RWPE2 (cell line): Measurements from ENCODE around the gene RPL18A.
A peak's percentile ranks its signal among the peaks of the same experiment; 100 is the strongest.

Source experiments
- ATAC-seq: fragments of 200-7000 bp; cut with Tn5 transposase; 3 replicates; pipeline ENCODE4 v1.9.1; 2021; ENCODE audit warnings: low read depth
- DNase-seq: peaks from one replicate; pipeline ENCODE4 v3.0.0-alpha.2; 2020; ENCODE audit warnings: low spot score
- H3K27ac ChIP-seq: fragments of 450-650 bp; 2 replicates; pipeline ENCODE4 v1.5.1; 2017; ENCODE audit warnings: mild to moderate bottlenecking; ENCODE audit not compliant: poor library complexity, severe bottlenecking
- H3K27me3 ChIP-seq: fragments of 250-450 bp; sonication (Bioruptor Pico); 2 replicates; pipeline ENCODE4 v1.5.1; 2021; ENCODE audit warnings: mild to moderate bottlenecking, moderate library complexity; ENCODE audit not compliant: insufficient read depth, poor library complexity, severe bottlenecking
- H3K36me3 ChIP-seq: fragments of 250-450 bp; sonication (Bioruptor Pico); 2 replicates; pipeline ENCODE4 v1.5.1; 2020; ENCODE audit warnings: low read depth, mild to moderate bottlenecking, moderate library complexity
- H3K4me1 ChIP-seq: fragments of 250-450 bp; sonication (Bioruptor Pico); 2 replicates; pipeline ENCODE4 v1.5.1; 2021; ENCODE audit warnings: mild to moderate bottlenecking, moderate library complexity; ENCODE audit not compliant: insufficient read depth, poor library complexity, severe bottlenecking
- H3K4me3 ChIP-seq: fragments of 250-450 bp; sonication (Bioruptor Pico); 2 replicates; pipeline ENCODE4 v1.5.1; 2021; ENCODE audit warnings: mild to moderate bottlenecking, moderate library complexity; ENCODE audit not compliant: severe bottlenecking
- H3K9me3 ChIP-seq: fragments of 250-450 bp; sonication (Bioruptor Pico); 2 replicates; pipeline ENCODE4 v1.5.1; 2021; ENCODE audit warnings: mild to moderate bottlenecking, moderate library complexity; ENCODE audit not compliant: severe bottlenecking
- CTCF ChIP-seq: fragments of 450-650 bp; IDR thresholded peaks from one replicate; pipeline ENCODE4 v1.5.1; 2017; ENCODE audit warnings: mild to moderate bottlenecking, moderate library complexity; ENCODE audit not compliant: poor library complexity, severe bottlenecking

Gene RPL18A

GRCh38 chr19:17888260-17888659 lies 28.6 kb downstream of the RPL18A start:
- Histone ChIP-seq H3K4me1 (no peaks in the 10 kb centered on the region), H3K27ac (no peak overlapping the region), H3K27me3 (no peaks in the 10 kb centered on the region), H3K4me3 (no peak overlapping the region), H3K36me3 (no peaks in the 10 kb centered on the region), H3K9me3 (no peaks in the 10 kb centered on the region)
- DNase-seq, result no peak
- TF ChIP-seq CTCF, result no peak
- no peak for ATAC-seq

GRCh38 chr19:17889609-17890214 lies 30.0 kb downstream of the RPL18A start:
- H3K36me3 ChIP-seq, result no peaks in the 10 kb centered on the region
- no peak overlapping the region for H3K4me3 ChIP-seq
- H3K9me3 ChIP-seq, result no peaks in the 10 kb centered on the region
- no peak overlapping the region for H3K27ac ChIP-seq
- H3K27me3 ChIP-seq, result no peaks in the 10 kb centered on the region
- DNase-seq, result no peak
- no peaks in the 10 kb centered on the region for H3K4me1 ChIP-seq
- peak; percentile 69 for ATAC-seq
- TF ChIP-seq CTCF, result no peak

- Histone ChIP-seq H3K4me3 (no peak overlapping the region), H3K36me3 (no peaks in the 10 kb centered on the region), H3K27ac (no peak overlapping the region), H3K9me3 (no peaks in the 10 kb centered on the region), H3K4me1 (no peaks in the 10 kb centered on the region), H3K27me3 (no peaks in the 10 kb centered on the region)
- no peak for DNase-seq
- ATAC-seq, result no peak
- no peak for TF ChIP-seq CTCF
Measured at GRCh38 chr19:17893766-17894165, 34.1 kb downstream of the RPL18A start.

GRCh38 chr19:17902701-17903100 lies 43.0 kb downstream of the RPL18A start:
- Histone ChIP-seq H3K4me3 (no peak overlapping the region), H3K27ac (no peak overlapping the region), H3K9me3 (no peaks in the 10 kb centered on the region), H3K36me3 (no peaks in the 10 kb centered on the region), H3K27me3 (no peaks in the 10 kb centered on the region), H3K4me1 (peaks cover 9% of the 10 kb centered on the region)
- ATAC-seq, result peak; percentile 40; the same call in 1 of the 3 replicates
- no peak for DNase-seq
- no peak for TF ChIP-seq CTCF

- H3K27ac ChIP-seq, result no peak overlapping the region
- H3K4me1 ChIP-seq, result peaks cover 4% of the 10 kb centered on the region
- no peak overlapping the region for H3K4me3 ChIP-seq
- H3K27me3 ChIP-seq, result no peaks in the 10 kb centered on the region
- ATAC-seq (no peak), DNase-seq (no peak)
- H3K9me3 ChIP-seq, result no peaks in the 10 kb centered on the region
- no peaks in the 10 kb centered on the region for H3K36me3 ChIP-seq
- TF ChIP-seq CTCF, result no peak
Measured at GRCh38 chr19:17908244-17908643, 48.5 kb downstream of the RPL18A start.
